ENCODE measurements around the gene EWSR1.
"Not testable (repeated sequence)": the region's sequence is repeated elsewhere in the genome, so short reads cannot be mapped to it uniquely, and the experiment has no call there.

The EWSR1 gene, protein sequence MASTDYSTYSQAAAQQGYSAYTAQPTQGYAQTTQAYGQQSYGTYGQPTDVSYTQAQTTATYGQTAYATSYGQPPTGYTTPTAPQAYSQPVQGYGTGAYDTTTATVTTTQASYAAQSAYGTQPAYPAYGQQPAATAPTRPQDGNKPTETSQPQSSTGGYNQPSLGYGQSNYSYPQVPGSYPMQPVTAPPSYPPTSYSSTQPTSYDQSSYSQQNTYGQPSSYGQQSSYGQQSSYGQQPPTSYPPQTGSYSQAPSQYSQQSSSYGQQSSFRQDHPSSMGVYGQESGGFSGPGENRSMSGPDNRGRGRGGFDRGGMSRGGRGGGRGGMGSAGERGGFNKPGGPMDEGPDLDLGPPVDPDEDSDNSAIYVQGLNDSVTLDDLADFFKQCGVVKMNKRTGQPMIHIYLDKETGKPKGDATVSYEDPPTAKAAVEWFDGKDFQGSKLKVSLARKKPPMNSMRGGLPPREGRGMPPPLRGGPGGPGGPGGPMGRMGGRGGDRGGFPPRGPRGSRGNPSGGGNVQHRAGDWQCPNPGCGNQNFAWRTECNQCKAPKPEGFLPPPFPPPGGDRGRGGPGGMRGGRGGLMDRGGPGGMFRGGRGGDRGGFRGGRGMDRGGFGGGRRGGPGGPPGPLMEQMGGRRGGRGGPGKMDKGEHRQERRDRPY

DNA sequence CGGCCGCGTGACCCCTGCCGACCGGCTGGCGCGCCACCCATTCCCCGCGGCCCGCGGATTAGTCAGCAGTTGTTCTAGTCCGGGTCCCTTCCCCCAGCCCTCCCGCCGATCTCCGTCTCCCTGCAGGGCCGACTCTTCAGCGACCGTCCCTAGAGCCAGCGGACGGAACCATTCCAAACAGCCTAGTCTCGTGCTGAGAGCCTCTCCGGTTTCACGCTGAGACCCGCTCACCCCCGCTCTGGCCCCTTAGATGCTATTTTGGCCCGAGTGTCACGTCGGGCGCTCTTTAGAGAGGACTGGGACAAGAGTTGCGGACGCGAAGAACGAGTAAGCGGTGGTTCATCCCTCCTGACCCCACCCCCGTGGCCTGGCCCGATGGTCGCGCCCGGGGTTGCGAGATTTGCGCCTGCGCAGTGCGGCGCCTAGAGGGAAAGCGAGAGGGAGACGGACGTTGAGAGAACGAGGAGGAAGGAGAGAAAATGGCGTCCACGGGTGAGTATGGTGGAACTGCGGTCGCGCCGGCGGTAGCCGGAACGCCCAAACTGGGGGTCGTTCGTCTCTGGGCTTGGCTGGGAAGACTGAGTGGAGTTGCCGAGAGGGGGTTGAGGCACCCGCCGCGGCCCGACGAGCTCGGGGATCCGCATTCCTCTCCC, at the start of gene EWSR1, which contains the start of gene RHBDD3:
Gene EWSR1 (plus strand): TSS at position 411 of the 653 bp plus-strand sequence. CDS start 69 bp downstream, at position 480.
Gene RHBDD3 (minus strand): TSS at position 124 of the 653 bp plus-strand sequence. CDS start 2,355 bp downstream, outside the sequence.
- FAIRE-seq, result peak; percentile 96
- peak; percentile 91 for DNase-seq (ENCODE audit: insufficient read length, low spot score)

DNA sequence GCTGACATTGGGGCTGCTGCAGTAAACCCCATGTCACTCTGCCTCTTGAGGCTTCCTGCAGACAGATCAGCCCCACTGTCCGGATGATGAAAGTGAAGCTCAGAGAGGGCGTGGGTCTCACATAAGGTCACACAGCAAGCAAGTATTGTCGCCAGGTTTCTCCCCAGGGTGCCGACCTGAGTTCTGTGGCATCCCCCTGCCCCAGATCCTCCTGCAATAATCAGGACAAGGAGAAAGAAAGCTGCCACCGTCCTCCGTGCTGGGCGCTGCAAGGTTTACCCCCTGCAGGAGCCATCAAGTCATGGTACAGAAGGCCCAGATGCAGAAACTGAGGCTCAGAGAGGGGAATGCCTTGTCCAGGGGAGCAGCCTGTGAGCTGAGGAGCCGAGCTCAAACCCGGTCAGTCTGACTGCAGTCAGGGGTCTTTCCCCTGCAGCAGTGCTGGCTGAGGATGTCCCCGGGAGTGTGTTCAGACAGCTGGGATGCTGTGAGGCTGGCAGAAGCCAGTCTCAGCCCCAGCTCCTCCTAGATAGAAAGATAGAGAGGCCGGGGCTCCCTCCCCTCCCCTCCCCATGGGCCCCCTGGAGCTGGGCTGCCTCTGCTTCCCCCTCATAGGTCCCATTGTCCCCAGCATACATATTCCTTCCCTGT, 49.2 kb upstream of the EWSR1 start:
- no peak for FAIRE-seq
- no peak for DNase-seq (ENCODE audit: insufficient read length, low spot score)

DNA sequence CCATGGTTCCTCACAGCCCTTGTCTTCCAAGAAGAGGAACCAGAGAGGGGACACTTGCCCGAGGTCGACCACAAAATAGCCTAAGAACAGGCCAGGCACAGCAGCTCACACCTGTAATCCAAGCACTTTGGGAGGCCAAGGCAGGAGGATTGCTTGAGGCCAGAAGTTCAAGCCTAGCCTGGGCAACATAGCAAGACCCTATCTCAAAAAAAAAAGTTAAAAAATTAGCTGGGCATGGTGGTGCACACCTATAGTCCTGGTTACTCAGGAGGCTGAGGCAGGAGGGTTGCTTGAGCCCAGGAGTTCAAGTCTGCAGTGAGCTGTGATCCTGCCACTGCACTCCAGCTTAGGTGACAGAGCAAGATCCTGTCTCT, 48.7 kb upstream of the EWSR1 start:
- DNase-seq (ENCODE audit: insufficient read length, low spot score); FAIRE-seq: not testable (repeated sequence)

DNA sequence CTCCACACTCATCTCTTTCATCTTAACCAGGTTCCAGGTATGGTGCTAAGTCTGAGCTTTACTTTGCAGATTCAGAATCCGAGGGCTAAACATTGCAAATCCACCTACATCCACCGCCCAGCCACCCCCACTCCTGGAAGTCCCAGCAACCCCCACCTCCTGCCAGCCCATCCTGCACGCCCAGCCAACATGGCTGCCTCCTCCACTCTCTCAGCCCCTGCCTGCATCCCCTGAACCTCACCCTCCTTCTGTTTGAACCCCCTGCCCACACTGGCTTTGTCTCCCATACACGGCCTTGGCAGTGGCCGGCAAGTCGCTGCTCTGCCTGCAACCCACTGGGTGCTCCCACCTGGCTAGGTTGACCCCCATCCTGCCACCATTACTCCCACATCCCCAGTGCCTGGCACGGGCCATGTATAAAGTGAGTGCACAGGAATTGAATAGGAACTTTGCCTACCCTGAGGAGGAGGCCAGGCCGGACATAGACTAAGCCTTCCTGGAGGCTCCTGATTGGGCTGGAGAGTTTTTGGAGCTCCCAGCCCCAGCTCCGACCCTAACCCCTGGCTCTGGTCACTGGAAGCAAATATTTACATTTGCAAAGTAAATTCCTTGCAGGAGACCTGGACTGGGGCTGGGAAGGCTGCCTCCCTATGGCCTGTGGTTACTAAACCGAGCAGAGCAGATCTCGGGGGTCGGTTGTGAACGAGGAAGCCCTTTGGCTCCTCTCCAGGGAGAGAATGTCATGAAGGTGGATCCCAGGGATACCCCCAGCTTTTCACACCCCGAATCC, 48.0 kb upstream of the EWSR1 start:
- FAIRE-seq (no peak), DNase-seq (ENCODE audit: insufficient read length, low spot score) (no peak)

DNA sequence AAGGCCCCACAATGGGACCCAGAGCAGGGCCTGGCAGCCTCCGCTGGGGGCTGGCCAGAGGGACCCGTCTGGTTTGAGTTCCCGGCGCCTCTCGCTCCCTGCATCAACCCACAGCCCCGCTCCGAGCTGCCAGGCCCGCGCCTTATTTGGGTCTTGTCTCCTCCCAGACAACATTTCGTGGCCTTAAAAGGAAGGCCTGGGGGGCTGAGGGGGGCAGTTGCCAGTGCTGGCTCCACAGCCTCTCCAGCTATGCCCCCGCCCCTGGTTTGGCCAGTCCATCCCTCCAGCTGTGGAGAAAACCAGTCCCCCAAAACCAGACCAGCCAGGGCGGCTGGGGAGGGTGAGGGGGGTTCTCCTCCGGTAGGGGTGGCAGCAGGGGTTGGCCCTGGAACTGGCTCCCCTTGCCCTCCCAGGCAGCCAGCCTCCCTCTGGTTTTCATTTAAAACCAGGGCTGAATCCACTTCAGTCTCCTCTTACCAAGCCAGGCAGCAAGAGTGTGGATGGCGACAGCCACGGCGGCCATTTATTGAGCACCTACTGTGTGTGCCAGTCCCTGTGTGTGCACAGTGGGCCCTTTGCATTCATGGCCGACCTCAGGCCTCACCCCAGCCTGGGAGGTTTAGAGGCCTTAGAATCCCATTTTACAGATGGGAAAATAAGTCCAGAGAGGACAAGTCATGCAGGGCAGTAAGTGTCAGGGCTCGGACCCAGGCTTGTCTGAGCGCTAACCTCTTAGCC, 43.8 kb upstream of the EWSR1 start:
- DNase-seq (ENCODE audit: insufficient read length, low spot score) (no peak), FAIRE-seq (no peak)

DNA sequence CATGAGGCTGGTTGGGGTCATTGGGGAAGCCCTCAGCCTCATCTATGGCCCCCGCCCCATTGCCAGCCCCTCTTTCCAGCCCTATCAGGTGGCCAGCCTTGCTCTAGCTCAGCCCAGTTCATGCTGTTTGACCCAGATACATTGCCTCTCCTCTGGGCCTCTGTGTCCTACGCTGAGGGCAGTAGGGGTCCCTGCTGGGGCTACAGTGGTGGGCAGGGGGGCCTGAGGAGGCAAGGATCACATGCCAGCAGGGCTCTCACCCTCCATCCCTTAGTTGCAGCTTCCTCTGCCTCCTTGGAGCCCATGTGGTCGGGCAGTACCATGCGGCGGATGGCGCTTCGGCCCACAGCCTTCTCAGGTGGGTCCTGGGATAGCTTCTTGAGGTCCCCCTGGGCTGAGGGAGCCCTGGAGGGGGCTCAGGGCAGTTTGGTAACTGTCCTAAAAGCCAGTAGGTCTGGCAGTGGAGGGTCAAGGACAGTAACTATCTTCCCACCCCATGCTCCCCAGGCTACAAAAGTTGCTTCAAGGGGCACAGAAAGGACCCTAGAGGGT, 43.1 kb upstream of the EWSR1 start:
- DNase-seq (ENCODE audit: insufficient read length, low spot score) (no peak), FAIRE-seq (no peak)

DNA sequence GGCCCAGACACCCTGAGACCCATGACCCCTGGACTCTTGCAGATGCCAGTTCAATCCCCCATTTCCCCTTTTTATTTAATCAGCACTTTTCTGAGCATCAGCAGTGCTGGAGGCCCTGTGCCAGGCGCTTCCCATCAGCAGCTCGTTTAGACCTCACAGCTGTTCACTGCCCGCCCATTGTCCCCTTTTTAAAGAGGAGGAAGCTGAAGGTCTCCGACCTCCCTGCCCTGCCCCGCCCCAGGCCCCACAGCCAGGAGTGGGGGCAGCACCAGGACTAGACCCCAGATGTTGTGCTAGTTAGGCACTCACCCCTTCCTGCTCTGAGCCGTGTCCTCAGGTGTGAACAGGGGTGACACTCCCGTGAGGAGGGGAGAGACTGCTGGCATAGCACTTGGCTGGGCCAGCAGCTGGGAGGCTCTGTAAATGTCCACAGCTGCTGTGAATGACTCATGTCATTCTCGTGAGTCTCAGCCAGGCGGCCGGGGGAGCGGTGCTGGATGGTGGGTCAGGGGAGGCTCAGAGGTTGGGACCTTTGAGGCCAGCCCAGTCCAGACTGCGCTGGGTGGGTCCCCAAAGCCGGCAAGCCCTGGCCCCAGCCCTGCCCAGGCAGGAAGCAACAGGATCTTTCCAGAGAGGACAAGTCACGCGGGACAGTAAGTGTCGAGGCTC, 42.5 kb upstream of the EWSR1 start:
- no peak for DNase-seq (ENCODE audit: insufficient read length, low spot score)
- no peak for FAIRE-seq

DNA sequence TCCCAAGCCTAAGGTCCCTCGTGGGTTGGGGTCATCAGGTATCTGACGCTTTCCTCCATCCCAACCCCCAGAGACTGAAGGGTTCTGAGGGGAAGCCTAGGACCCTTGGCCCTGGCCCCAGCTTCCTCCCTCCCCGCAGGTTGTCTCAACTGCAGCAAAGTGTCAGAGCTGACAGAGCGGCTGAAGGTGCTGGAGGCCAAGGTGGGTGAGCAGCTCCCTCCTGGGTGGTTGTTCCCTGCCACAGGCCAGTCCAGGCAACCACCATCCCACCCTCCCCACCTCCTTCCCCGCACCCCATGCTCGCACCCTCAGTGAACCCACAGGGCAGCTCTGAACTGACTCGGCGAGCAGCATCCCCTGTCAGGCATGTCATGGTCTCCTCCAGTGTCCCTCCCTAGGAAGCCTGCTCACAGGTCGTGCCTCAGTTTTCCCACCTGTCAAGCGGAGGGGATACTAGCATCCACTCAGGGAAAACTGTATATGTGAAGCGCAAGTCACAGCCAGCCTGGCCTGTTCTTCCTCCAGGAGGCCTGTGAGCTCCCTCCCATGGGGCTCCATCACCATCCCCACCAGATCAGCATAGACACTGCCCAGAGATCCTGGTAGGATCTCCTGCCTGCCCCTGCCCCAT, 41.6 kb upstream of the EWSR1 start:
- DNase-seq (ENCODE audit: insufficient read length, low spot score) (no peak), FAIRE-seq (no peak)

DNA sequence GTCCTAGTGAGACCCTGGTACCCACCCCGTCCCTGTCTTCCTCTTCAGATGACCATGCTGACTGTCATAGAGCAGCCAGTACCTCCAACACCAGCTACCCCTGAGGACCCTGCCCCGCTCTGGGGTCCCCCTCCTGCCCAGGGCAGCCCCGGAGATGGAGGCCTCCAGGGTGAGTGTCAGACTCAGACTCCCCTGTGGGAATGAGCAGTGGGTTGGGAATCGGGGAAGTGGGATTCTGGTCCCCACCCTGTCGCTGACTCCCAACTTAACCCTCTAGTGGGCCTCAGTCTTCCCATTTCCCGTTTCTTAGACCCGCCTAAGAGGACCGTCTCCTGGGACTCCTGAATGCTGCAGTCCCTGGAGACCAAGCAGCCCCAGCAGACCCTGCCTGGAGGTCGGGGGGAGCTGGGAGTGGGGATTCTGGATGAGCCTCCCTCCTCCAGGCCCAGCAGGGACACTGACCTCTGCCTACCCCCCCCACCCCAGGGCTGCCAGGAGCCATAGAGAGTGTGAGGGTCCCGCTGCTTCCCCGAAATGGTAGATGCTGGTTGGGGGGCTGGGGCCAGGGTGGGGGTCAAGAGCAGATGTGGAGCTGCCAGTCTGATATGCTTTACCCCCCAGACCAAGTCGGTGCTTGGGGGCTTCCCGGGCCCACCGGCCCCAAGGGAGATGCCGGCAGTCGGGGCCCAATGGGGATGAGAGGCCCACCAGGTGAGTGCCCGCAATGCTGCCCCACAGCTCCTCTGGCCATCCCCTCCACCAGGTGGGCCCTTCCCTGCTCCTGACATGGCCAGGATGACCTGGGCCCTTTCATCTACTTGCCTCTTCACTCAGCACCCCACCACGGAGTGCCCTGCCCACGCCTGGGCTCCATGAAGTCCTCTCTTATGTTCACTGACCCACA, 36.8 kb upstream of the EWSR1 start:
- DNase-seq (ENCODE audit: insufficient read length, low spot score), result no peak
- FAIRE-seq, result no peak

DNA sequence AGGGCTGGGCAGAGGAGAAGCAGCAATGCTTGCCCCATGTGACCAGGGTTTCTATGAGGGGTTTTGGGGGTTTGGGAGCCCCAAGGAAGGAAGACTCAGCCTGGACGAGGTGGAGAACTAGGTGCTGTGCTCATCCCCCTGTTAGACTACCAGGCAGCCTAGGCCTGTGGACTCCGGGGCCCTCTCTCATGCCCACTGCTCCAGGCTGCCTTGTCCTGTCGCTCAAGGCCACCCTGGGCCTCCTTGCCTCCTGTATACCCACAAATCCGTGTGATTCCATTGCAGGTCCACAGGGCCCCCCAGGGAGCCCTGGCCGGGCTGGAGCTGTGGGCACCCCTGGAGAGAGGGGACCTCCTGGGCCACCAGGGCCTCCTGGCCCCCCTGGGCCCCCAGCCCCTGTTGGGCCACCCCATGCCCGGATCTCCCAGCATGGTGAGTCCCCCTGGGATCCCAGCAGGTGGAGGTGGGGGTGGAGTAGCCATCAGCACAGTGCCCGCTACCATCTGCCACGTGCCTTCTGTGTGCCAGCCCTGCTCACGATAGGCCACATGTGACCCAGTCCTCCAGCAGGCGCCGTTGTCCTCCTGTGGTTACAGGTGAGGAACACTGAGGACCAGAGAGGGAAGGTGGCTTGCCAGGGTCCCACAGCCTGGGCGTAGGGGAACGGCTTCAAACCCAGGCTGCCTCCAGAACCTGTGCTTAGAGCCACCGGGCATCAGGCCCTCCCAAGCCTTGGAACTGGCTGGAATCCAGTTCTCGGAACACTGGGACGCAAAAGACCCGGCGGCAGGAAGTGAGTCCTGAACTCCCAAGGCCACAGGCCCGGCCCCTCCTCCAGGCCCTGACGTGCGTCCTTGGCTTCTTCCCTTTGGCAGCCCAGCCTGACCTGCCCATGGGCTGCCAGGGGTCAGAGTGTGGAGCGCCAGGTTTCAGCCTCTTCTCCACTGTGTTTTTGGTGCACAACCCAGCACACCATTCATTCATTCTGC, 35.8 kb upstream of the EWSR1 start:
- DNase-seq (ENCODE audit: insufficient read length, low spot score), result no peak
- FAIRE-seq, result no peak

DNA sequence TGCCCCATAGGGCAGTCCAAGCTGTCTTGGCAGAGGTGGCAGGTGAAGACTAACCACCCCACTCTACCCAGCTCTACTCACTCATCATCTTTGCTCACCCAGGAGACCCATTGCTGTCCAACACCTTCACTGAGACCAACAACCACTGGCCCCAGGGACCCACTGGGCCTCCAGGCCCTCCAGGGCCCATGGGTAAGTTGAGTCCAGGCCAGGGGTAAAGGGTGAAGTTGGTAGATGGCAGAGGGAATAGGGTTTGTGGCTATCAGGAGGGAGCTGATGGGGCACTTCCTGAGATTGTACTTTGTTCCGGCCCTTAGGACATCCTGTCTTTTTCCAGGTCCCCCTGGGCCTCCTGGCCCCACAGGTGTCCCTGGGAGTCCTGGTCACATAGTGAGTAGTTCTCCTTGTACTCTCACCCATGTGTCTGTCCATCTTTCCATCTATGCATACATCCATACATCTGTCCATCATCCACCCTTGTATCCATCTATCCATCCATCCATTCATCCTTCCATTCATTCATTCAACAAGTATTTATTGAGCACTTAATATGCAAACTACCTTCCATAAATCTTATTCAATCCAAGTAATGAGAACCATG, 34.7 kb upstream of the EWSR1 start:
- FAIRE-seq (no peak), DNase-seq (ENCODE audit: insufficient read length, low spot score) (no peak)

DNA sequence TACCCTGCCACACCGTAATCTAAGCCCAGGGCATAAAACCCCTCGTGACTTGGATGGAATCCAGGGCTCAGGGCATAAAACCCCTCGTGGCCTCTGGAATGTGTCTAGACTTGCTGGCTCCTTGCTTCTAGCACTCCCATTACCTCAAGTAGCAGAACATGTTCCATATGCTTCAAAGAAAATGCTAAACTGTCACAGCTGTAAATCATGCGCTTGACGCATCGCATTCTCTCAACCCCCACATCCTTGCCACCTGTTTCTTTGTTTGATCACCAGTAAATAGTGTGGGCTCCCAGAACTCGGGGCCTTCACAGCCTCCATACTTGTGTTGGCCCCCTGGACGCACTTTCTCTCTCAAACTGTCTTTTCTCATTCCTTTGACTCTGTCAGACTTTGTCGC, 27.6 kb upstream of the EWSR1 start:
- FAIRE-seq; DNase-seq (ENCODE audit: insufficient read length, low spot score): not testable (repeated sequence)

DNA sequence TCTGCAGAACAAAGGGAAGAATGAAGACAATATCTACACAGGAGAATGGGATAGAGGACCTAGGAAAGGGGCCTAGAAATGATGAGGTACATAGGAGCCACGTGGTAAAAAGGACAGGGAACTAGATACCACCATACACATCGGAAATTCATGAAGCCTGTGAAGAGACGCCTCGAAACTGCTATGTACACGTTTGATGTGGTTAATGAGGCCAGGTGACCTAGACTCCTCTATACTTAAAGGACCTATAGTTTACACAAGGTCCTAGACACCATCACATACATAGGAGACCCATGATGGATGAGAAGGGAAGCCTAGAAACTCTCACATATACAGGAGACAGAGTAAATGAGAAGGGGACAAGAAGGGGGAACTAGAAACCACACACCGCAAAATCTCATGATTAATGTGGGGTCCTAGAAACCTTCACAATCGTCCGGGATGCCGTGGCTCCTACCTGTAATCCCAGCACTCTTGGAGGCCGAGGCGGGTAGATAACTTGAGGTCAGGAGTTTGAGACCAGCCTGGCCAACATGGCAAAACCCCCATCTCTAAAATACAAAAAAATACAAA, 24.1 kb upstream of the EWSR1 start:
- no peak for DNase-seq (ENCODE audit: insufficient read length, low spot score)
- FAIRE-seq, result no peak

DNA sequence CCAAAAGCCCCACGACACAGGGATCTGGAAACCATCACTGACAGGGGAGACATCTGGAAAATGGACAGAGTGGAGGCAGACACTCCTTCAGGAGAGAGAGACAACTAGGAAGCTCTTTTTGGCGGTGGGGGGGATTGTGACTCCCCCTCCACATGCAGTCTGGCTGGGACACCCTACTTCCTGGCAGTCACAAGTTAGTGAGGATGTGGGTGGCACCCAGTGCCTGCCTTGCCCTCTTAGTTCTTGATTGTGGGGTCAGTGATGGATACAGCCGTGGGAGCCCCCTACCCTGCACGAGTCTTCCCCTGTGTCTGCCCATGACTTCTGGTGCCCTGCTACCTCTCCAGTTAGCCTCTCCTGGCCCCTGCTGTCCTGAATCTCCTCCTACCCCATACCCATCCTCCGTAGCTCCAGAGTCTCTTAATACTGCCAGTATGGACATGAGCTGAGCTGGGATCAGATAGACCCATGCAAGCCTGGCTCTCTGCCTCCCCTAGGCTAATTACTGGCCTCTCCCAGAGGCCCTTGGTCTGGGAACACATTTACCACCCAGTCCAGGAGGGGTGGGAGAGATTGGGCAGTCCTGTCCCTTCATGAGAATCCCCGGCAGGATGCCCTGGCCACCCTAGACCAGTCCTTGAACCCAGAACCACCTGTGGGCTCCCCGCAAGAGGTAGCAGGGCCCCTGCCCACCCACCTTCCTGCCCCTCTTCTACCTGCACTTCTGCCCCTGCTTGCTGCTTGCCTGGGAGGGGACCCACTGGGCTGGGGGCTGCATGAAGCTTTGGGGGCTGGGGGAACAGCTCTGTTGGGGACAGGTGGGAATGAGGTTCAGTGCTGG, 23.1 kb upstream of the EWSR1 start:
- DNase-seq (ENCODE audit: insufficient read length, low spot score), result no peak
- FAIRE-seq, result no peak

Data from GM19239 (cell line).